SIG-M5 treated with dmso at 0.1 percent for 504 hours (cell line): Measurements from ENCODE around the gene BCL2L13.
"Not testable (repeated sequence)": the region's sequence is repeated elsewhere in the genome, so short reads cannot be mapped to it uniquely, and the experiment has no call there.

ENCODE experiments used
- DNase-seq: peaks from one replicate; lab custom pipeline; 2025; ENCODE audit not compliant: unreplicated experiment; lab: John Stamatoyannopoulos, UW

BCL2L13 gene

DNA sequence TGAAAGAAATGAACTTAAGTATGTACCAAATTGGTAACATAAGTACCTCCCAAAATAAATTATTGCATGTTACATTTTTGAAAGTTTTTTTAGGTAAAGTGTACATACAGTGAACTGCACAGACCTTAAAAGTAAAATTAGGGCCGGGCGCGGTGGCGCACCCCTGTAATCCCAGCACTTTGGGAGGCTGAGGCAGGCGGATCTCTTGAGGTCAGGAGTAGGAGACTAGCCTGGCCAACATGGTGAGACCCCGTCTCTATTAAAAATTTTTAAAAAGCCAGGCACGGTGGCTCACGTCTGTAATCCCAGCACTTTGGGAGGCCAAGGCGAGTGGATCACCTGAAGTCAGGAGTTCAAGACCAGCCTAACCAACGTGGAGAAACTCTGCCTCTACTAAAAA lies 1.7 kb upstream of the BCL2L13 start:
- not testable (repeated sequence) for DNase-seq

DNA sequence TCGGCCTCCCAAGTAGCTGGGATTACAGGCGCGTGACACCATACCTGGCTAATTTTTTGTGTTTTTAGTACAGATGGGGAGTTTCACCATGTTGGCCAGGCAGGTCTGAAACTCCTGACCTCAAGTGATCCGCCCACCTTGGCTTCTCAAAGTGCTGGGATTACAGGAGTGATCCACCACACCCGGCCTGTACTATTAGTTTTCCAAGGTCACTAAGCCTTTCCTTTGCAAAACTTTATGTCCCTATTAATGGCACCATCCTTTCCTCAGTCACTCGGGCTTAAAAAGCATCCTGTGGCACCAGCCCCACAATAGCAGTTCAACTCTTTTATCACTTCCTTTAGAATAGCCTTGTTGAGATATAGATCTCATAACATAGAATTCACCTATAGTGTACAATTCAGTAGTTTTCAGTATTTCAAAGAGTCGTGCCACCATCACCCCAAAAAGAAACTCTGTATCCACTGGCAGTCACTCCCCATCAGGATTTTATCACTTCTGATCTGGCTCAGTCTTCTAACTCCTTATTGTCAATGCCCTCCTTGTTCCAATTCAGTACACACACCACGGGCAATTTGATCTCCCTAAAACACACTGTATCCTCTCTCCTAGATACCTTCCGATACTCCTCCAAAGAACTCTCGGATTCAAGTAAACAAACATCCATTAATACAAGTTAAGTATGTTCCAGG lies 921 bp upstream of the BCL2L13 start:
- no peak for DNase-seq

DNA sequence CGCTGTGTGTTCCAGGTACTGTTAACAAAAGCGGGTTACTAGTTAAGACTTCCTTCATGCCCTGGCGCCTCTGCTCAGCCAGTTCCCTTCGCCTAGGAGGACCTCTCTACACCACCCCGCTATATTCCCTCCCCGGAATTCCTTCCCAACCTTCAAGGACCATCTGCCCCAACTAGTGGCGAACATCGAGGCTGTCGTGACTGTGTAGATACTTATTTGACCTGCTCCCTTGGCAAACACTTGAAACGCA lies 450 bp upstream of the BCL2L13 start:
- DNase-seq: no peak

DNA sequence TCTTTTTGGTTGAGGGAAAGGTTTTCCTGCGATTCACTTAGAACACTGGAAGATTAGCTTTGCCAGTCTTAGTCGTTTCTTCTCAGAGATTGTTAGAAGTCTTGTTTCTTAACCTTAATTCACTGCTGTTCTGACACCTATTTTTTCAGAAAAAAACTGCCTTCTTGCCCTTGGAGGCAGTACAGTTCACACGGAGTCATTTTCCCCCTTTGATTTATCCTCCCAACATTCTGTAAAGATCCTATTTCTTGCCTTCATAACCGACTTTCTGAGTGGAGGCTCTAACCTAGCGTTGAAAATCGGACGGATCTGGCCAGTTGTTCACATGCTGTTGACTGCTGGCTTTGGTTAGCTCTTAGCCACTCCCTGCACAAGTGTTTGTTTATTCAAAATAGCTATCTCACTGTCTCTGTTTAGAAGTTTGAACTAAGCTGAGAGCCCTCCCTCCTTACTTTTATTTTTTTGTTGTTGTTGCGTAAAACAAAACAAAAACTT lies 737 bp downstream of the BCL2L13 start:
- DNase-seq: peak; percentile 37

DNA sequence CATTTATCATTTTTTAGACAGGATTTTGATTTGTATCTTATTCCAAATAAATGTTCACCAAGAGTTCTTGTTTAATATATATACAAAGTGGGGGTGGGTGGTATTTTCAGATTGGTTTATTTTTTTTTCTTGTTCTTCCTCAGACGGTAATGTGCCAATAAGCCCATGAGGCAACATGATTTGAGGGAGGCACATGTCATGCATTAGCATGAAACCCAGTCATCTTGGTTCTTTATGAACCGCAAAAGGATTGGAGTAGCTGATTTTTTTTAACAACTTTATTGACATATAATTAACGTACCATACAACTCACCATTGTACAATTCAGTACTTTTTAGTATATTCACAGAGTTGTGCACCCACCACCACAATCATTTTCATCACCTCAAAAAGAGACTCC lies 2.7 kb downstream of the BCL2L13 start:
- no peak for DNase-seq

DNA sequence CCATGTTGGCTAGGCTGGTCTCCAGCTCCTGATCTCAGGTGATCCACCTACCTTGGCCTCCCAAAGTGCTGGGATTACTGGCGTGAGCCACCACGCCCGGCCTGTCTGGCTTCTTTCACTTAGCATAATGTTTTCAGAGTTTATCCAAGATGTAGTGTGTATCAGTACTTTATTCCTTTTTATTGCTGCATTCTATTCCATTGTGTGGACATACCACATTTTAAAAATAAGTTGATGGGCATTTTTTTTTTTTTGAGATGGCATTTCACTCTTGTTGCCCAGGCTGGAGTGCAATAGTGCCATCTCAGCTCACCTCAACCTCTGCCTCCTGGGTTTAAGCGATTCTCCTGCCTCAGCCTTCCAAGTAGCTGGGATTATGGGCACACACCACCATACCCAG lies 3.8 kb downstream of the BCL2L13 start:
- not testable (repeated sequence) for DNase-seq

DNA sequence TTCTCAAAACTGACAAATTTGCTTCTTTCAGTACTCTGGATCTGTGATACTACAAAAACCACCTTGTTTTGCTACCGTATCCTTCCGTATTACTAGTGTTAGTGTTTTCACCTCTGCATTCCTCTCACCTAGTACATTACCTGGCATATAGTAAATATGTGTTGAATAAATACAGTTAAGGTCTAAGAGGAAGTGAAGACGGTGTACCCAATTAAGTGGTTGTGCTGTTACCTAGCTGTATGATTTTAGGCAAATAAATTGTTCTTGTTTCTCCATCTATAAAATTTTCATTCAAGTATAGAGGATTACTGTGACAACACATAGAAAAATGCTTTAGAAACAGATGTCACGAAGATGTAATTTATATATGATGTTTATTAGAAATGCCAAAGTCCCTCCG lies 8.9 kb downstream of the BCL2L13 start:
- DNase-seq: no peak

DNA sequence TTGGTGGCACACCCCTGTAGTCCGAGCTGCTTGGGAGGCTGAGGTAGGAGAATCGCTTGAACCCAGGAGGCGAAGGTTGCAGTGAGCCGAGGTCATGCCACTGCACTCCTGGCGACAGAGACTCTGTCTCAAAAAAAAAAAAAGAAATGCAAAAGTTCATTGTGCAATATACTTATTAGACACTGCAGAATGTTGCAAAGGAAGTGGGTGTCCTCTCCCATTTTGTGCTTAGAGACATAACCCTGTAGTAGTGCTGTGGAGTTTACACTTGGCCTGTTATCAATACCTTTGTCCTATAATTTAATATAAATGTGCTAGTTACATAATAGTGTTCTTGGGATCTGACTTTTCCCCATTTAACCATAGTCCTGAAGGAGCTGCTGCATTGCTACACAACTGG lies 9.4 kb downstream of the BCL2L13 start:
- DNase-seq: peak; percentile 60

DNA sequence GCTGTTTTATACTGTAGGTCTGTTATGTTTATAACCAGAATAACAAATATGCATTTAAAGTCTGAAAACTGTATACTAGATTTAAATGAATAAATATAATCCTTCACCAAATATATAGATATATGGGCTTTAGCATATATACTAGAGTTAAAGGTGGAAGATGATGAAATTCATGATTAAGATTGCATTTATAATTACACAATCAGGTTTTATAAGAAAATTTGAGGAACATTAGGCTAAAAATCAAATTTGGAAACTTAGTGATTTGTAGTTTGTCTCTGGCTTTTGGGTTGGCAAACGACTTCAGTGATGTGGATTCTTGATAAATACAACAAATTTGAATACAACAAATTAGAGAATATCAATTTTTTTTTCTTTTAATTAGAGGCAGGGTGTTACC lies 10.0 kb downstream of the BCL2L13 start:
- no peak for DNase-seq

DNA sequence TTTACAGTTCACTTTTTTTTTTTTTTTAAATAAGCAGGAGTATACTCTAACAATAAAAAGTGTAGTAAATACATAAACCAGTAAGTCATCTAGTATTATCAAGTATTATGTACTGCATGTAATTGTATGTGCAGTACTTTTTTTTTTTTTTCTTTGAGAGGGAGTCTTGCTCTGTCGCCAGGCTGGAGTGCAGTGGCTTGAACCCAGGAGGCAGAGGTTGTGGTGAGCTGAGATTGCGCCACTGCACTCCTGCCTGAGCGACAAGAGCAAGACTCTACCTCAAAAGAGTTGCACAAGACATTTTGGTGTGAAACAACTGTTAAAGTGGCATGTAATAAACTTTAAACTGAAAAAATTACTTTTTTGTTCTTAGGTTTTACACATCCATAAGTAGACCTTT lies 16.7 kb downstream of the BCL2L13 start:
- peak; percentile 46 for DNase-seq

DNA sequence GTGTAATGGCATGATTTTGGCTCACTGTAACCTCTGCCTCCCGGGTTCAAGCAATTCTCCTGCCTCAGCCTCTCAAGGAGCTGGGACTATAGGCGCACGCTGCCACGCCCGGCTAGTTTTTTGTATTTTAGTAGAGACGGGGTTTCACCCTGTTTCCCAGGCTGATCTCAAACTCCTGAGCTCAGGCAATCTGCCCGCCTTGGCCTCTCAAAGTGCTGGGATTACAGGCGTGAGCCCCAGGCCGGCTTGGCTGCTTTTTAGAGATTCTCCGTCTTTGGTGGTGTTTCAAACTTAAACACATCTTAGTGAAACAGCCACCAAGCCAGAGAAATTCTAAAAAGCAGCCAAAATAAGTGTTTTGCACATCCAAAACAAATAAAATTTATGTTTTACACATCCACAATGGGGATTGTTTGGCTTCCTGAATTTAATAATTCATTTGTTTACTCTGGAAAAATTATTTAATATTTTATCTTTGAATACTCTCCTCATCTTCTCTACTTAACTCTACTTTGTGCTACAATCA lies 18.4 kb downstream of the BCL2L13 start:
- no peak for DNase-seq

DNA sequence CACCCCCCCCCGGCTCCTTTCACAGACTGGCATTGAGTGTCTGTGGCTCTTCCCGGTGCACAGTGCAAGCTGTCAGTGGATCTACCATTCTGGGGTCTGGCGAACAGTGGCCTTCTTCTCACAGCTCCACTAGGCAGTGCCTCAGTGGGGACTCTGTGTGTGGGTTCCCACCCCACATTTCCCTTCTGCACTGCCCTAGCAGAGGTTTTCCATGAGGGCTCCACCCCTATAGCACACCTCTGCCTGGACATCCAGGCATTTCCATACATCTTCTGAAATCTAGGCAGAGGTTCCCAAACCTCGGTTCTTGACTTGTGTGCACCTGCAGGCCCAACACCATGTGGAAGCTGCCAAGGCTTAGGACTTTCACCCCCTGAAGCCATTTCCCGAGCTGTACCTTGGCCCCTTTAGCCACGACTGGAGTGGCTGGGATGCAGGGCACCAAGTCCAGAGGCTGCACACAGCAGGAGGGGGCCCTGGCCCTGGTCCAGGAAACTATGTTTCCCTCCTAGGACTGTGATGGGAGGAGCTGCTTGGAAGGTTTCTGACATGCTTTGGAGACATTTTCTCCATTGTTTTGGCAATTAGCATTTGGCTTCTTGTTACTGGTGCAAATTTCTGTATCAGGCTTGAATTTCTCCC lies 26.0 kb downstream of the BCL2L13 start:
- DNase-seq: no peak

DNA sequence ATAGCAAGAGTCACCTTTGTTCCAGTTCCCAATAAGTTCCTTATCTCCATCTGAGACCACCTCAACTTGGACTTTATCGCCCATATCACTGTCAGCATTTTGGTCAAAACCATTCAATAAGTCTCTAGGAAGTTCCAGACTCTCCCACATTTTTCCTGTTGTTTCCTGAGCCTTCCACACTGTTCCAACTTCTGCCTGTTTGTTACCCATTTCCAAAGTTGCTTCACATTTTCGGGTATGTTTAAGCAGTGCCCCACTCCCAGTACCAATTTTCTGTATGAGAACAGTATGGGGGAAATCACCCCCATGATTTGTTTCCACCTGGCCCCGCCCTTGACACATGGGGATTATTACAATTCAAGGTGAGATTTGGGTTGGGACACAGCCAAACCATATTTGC lies 26.7 kb downstream of the BCL2L13 start:
- no peak for DNase-seq

DNA sequence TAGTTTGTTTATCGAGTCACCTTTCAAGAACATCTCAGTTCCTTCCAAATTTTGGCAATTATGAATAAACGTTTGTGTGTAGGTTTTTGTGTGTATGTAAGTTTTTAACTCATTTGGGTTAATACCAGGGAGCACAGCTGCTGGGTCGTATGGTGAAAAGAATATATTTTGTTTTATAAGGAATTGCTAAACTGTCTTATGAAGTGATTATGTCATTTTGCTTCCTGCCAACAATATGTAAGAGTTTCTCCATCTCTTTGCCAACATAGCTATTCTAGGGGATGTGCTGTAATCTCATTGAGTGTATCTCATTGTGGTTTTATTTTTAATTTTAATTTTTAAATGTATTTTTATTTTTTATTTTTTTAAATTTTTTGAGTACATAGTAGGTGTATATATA lies 27.3 kb downstream of the BCL2L13 start:
- peak; percentile 43 for DNase-seq

DNA sequence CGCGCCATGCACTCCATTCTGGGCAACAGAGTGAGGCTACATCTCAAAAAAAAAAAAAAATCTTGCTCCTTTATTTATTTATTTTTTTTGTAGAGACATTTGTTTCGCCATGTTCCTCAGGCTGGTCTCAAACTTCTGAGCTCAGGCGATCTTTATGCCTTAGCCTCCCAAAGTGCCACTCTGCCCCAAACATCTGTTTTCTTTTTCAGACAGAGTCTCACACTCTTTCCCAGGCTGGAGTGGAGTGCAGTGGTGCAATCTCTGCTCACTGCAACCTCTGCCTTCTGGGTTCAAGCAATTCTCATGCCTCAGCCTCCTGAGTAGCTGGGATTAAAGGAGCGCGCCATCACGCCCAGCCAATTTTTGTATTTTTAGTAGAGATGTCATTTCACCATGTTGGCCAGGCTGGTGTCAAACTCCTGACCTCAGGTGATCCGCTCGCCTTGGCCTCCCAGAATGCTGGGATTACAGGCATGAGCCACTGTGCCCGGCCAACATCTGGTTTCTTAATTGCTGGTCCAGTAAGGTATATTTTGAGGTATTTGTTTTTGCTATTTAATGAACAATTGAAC lies 33.0 kb downstream of the BCL2L13 start:
- DNase-seq: not testable (repeated sequence)

DNA sequence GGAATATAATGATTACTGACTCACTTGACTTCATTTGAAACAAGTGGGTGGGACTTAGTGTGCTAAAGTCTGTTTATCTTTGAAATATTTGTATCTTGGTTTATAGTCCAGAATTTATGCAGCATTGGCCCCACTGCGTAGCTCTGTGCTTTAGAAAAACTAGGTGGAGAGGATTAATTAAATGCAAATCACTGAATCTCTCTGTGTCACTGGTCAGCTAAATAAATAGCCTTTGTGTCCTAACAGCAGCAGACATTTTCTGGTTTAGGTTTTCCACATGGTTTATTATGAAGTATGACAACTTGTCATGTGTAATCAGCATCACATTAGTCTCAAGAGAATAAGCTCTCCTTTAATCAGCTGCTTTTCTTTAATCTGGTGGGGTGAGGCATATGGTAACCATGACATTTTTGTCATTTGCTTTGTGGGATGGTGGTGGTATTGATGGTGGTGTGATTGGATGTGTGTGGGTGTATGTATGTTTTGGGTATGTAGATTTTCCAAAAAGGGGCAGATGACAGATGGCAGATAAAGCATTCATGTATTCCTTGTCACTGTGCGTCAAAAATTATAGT lies 33.9 kb downstream of the BCL2L13 start:
- no peak for DNase-seq

DNA sequence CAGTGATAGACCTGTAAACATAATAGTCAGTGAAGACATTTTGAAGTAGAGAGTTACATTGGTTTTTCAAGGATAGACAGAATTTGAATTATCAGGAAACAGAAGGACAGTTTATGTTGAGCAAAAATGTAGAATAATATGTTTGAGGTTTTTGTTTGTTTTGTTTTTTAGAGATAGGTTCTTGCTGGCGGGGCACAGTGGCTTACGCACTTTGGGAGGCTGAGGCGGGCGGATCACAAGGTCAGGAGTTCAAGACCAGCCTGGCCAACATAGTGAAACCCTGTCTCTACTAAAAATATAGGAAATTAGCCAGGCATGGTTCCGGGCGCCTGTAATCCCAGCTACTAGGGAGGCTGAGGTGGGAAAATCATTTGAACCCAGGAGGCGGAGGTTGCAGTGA lies 35.6 kb downstream of the BCL2L13 start:
- DNase-seq: no peak

DNA sequence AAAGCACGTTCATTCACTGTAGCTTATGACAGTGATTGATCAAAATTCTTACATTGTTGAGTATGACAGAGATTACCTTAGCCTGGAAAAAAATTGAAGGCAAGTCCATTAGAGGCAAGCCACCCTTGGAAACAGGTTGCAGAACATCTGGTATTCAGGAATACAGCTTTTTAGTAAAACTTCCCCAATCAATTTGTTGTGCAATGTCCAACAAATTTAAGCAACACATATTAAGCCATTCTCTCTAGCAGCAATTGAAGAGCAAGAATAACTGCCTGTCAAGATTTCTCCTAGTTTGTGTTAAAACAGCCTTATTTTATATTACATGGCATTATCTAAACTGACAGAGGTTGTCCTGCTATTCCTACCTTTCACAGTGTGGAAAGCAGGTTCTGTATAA lies 37.0 kb downstream of the BCL2L13 start:
- DNase-seq: peak; percentile 33

DNA sequence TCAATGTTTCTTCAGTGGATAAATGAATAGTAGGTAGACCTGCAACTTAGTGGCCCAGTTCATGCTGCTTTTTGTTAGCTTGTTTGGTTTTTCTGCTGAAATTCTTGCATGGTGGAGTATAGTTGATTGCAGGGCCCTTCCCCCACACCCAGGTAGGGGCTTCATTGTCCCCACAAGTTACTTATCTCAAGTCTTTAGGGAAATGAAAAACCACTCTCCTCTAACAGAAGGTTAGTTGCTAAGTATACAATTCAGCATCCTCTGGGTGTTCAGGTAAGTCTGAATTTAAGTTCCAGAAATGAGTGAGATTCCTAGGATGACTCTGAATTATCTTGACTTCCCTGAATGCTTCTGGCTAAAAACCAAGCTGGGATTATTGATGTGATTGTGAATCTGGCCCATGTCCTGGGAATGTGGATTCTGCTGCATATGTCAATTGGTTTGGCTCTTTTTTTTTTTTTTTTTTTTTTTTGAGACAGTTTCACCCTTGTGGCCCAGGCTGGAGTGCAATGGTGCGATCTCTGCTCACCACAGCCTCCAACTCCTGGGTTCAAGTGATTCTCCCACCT lies 40.3 kb downstream of the BCL2L13 start:
- DNase-seq: no peak

DNA sequence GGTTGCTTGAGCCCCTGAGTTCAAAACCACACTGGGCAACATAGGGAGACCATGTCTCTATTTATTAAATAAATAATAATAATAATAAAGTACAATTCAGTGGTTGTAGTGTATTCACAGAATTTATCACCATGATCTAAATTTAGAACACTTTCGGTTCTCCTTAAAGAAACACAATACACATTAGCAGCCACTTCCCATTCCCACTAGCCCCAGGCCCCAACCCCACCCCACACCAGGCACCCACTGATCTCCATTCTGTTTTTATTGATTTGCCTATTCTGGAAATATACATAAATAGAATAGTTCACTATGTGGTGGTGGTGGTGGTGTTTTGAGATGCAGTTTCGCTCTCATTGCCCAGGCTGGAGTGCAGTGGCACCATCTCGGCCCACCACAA lies 45.7 kb downstream of the BCL2L13 start:
- peak; percentile 21 for DNase-seq

DNA sequence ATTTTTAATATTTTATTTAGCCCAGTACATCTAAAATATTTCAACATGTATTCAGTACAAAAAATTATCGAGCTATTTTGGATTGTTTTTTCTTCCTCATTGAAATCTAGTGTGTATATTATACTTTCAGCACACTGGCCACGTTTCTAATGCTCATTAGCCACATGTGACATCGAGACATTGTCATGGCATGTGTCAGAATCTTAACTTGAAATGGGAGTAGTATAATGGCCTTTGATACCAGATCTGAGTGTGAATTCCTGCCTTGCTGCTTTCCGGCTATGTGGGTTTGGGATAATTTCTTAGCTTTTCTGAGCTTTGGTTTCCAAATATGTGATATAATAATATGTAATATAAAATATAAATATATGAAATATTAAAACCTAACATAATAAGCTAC lies 54.3 kb downstream of the BCL2L13 start:
- DNase-seq: no peak

DNA sequence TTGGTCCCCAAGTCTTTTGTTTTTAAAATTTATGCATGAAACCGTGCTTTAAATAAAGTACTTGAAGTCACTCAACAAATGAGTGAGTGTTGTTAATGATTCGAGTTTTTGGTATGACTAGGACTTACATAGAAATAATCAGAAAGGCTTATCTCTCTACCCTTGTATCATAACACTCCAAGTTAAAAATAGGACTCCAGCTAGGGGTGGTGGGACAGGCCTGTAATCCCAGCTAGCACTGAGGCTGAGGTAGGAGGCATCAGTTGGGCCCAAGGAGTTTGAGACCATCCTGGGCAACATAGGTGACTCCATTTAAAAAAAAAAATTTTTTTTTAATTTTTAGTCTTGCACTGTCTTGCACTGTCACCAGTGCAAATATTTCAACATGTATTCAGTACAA lies 55.6 kb downstream of the BCL2L13 start:
- DNase-seq: no peak
